Measurements from ENCODE around the gene CORO6. TPM values are rescaled to one million over a fixed set of nuclear protein-coding genes. Genes with fewer than 3 reads are reported as not detected.

CORO6 gene
- 1.5 TPM for polyA plus RNA-seq (2012; ENCODE audit: low read depth, missing spikeins)

DNA sequence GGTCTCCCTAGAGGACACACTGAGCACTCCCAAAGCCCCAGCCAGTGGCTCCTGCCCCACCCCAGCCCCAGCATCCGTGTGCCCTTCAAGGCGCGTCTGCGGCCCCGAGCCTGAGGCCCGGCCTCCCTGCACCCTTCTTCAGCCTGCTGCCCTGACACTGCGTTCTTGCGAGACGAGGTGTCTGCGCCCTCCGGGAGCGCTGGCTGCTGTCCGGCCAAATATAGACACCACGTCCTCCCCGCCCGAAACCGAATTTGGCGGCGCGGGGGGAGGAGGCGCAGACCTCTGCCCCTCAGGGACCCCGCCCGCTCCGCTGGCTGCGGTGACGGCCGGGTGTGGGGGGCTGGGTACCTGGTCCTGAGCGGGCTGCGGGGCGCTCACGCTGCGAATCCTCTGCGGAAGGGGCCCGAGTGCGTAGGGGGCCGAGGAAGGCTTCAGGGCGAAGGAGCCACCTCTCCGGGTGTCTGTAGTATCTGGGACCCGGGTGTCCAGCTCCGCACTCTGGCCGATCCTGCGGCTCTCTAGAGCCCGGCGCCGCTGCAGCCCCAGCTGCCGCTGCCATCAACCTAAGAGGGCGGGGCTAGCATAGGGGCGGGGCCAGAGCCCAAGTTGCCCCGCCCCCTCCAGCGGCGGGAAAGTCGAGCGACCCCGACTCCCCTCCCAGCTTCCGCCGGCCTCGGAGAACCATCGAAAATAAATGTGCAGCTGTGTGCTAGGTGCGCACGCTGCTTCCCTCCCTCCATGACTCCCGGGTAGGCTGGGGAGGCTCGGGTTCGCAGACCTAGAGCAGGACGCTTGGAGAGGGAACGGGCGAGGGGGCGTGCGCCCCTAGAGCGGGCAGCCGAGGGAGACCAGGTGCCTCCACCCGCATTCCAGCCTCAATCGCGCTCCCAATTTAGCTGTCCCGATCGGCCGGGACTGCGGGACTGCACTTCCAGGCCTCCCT, at the start of gene CORO6:
CORO6 (minus strand) TSS at position 576 of the 946 bp plus-strand sequence. CDS start 1,491 bp downstream, outside the sequence.
- TF ChIP-seq PAX5 (IDR thresholded peaks at IDR 0.05; ENCODE audit: insufficient read depth, low read length, severe bottlenecking) = no peak
- TF ChIP-seq POLR2AphosphoS5 (IDR thresholded peaks at IDR 0.05; ENCODE audit: low read depth, low read length) = no peak
- TF ChIP-seq SPI1 (IDR thresholded peaks at IDR 0.05; ENCODE audit: low read depth, low read length) = no peak
- no peak for TF ChIP-seq POLR2A (IDR thresholded peaks at IDR 0.05; ENCODE audit: low read depth, low read length)
- no peak for TF ChIP-seq TAF1 (IDR thresholded peaks at IDR 0.05; ENCODE audit: low read depth, low read length)
- DNase-seq (ENCODE audit: insufficient read length, low spot score) (peak; percentile 76), FAIRE-seq (peak; percentile 90)

- TF ChIP-seq POLR2A (IDR thresholded peaks at IDR 0.05; ENCODE audit: low read depth, low read length) (no peak), POU2F2 (IDR thresholded peaks at IDR 0.05; ENCODE audit: low read depth, low read length) (no peak), POLR2AphosphoS5 (IDR thresholded peaks at IDR 0.05; ENCODE audit: low read depth, low read length) (no peak)
- DNase-seq (ENCODE audit: insufficient read length, low spot score) (no peak), FAIRE-seq (no peak)
Observed at GRCh38 chr17:29671661-29672060, 48.9 kb upstream of the CORO6 start.

GRCh38 chr17:29669266-29669665, 46.6 kb upstream of the CORO6 start:
- TF ChIP-seq POU2F2 (IDR thresholded peaks at IDR 0.05; ENCODE audit: low read depth, low read length) (no peak), TAF1 (IDR thresholded peaks at IDR 0.05; ENCODE audit: low read depth, low read length) (no peak), POLR2A (IDR thresholded peaks at IDR 0.05; ENCODE audit: low read depth, low read length) (no peak), POLR2AphosphoS5 (IDR thresholded peaks at IDR 0.05; ENCODE audit: low read depth, low read length) (no peak), SPI1 (IDR thresholded peaks at IDR 0.05; ENCODE audit: low read depth, low read length) (no peak), PAX5 (IDR thresholded peaks at IDR 0.05; ENCODE audit: insufficient read depth, low read length, severe bottlenecking) (no peak)
- no peak for FAIRE-seq
- no peak for DNase-seq (ENCODE audit: insufficient read length, low spot score)

DNA sequence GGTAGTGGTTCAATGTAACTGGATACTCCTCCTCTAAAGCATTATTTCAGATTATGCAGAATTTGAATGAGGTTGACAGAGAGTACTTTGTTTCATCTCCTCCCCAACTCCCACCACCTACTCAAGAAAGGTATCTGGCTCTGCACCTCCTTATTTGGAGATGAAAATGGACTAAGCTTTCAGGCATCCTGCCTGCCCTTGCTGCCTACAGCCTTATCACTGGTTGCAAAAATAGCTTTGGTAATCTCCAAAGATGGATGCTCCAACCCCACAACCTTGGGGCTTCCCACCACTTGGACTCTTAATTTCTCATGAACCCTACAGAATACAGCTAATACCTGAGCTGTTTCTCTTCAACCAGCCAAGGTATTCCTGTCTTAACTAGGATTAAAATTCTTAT, 45.3 kb upstream of the CORO6 start:
- FAIRE-seq (no peak), DNase-seq (ENCODE audit: insufficient read length, low spot score) (no peak)
- TF ChIP-seq SPI1 (IDR thresholded peaks at IDR 0.05; ENCODE audit: low read depth, low read length) (no peak), POLR2AphosphoS5 (IDR thresholded peaks at IDR 0.05; ENCODE audit: low read depth, low read length) (no peak), TAF1 (IDR thresholded peaks at IDR 0.05; ENCODE audit: low read depth, low read length) (no peak), POU2F2 (IDR thresholded peaks at IDR 0.05; ENCODE audit: low read depth, low read length) (no peak), POLR2A (IDR thresholded peaks at IDR 0.05; ENCODE audit: low read depth, low read length) (no peak)

GRCh38 chr17:29665481-29665810, 42.7 kb upstream of the CORO6 start:
- no peak for FAIRE-seq
- TF ChIP-seq PAX5 (IDR thresholded peaks at IDR 0.05; ENCODE audit: insufficient read depth, low read length, severe bottlenecking) (no peak), SPI1 (IDR thresholded peaks at IDR 0.05; ENCODE audit: low read depth, low read length) (peak; percentile 87)
- no peak for DNase-seq (ENCODE audit: insufficient read length, low spot score)

DNA sequence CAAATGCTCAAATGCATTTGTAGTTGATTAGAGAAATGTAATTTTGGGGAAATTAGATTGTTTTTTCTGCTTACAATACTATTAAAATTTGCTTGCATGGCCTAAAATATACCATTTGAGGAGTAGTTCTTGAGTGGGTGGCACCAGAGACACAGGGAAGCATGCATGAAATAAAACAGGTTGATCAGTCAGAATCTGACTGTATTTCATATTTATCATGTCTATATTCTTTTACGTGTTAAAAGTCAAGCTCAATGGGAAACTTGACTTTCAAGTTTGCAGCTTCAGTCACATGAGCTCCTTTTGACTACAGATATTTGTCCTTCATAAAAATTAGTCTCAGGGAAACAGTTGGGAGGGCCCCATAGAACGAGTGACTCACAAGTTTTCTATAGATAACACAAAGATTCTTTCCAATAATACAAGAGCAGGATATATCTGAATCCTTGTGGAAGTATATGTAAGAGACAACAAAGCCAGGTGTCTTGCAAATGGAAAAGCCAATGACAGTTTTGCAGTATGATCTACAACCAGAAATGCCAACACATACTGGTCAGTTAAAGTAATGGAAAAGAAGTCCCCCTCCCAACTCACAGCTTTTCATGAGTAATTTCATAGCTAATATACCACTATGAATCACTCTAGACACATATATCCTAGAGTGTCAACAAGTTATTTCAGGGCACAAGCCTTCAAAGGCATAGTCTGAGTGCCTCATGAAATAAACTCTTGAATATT, 42.2 kb upstream of the CORO6 start:
- DNase-seq (ENCODE audit: insufficient read length, low spot score) = no peak
- no peak for FAIRE-seq
- TF ChIP-seq POLR2A (IDR thresholded peaks at IDR 0.05; ENCODE audit: low read depth, low read length) (no peak), POU2F2 (IDR thresholded peaks at IDR 0.05; ENCODE audit: low read depth, low read length) (no peak), TAF1 (IDR thresholded peaks at IDR 0.05; ENCODE audit: low read depth, low read length) (no peak), PAX5 (IDR thresholded peaks at IDR 0.05; ENCODE audit: insufficient read depth, low read length, severe bottlenecking) (no peak), SPI1 (IDR thresholded peaks at IDR 0.05; ENCODE audit: low read depth, low read length) (no peak), POLR2AphosphoS5 (IDR thresholded peaks at IDR 0.05; ENCODE audit: low read depth, low read length) (no peak)

DNA sequence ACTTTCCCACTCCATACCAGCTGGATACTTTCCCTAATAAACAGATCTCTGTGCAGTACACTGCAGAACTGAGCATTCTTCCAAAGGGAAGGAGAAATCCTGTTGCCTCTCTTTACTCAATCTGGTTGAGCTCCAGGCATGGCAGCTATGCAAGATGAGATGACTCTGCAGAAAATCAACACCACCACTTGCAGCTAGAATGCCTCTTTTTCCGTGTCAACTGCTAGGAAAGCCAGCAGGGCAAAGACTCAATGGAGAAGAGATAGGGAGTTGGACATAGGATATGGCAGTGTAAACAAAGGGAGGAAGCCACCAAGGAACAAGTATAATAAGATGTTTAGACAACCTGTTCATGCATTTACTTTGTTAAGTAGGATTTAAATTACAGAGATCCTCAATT, 40.4 kb upstream of the CORO6 start:
- FAIRE-seq (no peak), DNase-seq (ENCODE audit: insufficient read length, low spot score) (no peak)
- TF ChIP-seq POU2F2 (IDR thresholded peaks at IDR 0.05; ENCODE audit: low read depth, low read length) = no peak
- TF ChIP-seq POLR2A (IDR thresholded peaks at IDR 0.05; ENCODE audit: low read depth, low read length) = no peak
- no peak for TF ChIP-seq PAX5 (IDR thresholded peaks at IDR 0.05; ENCODE audit: insufficient read depth, low read length, severe bottlenecking)
- no peak for TF ChIP-seq TAF1 (IDR thresholded peaks at IDR 0.05; ENCODE audit: low read depth, low read length)

DNA sequence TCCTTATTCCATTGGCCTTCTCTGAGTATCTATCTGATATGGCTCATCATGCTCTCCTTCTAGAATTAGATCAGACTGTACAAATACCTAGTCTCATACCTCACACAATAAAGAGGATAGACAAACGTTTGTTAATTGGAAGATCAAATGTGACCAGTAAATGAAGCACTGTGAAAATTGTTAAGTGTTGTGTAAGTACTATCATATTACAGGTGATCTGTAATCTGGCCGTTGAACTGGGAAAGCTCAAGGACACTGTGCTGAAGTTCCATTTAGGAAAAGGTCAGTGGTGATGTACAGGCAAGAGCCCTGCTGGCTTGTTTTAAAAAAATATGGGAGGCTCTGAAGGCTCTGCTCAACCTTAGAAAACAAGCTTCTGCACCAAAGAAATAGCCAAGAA, 38.5 kb upstream of the CORO6 start:
- FAIRE-seq (no peak), DNase-seq (ENCODE audit: insufficient read length, low spot score) (no peak)
- no peak for TF ChIP-seq PAX5 (IDR thresholded peaks at IDR 0.05; ENCODE audit: insufficient read depth, low read length, severe bottlenecking)
- no peak for TF ChIP-seq SPI1 (IDR thresholded peaks at IDR 0.05; ENCODE audit: low read depth, low read length)
- no peak for TF ChIP-seq POLR2AphosphoS5 (IDR thresholded peaks at IDR 0.05; ENCODE audit: low read depth, low read length)

GRCh38 chr17:29659155-29659554, 36.4 kb upstream of the CORO6 start:
- FAIRE-seq = no peak
- no peak for TF ChIP-seq PAX5 (IDR thresholded peaks at IDR 0.05; ENCODE audit: insufficient read depth, low read length, severe bottlenecking)
- no peak for TF ChIP-seq TAF1 (IDR thresholded peaks at IDR 0.05; ENCODE audit: low read depth, low read length)
- TF ChIP-seq POLR2A (IDR thresholded peaks at IDR 0.05; ENCODE audit: low read depth, low read length) = no peak
- TF ChIP-seq SPI1 (IDR thresholded peaks at IDR 0.05; ENCODE audit: low read depth, low read length) = no peak
- no peak for TF ChIP-seq POLR2AphosphoS5 (IDR thresholded peaks at IDR 0.05; ENCODE audit: low read depth, low read length)
- no peak for TF ChIP-seq POU2F2 (IDR thresholded peaks at IDR 0.05; ENCODE audit: low read depth, low read length)
- DNase-seq (ENCODE audit: insufficient read length, low spot score) = no peak

DNA sequence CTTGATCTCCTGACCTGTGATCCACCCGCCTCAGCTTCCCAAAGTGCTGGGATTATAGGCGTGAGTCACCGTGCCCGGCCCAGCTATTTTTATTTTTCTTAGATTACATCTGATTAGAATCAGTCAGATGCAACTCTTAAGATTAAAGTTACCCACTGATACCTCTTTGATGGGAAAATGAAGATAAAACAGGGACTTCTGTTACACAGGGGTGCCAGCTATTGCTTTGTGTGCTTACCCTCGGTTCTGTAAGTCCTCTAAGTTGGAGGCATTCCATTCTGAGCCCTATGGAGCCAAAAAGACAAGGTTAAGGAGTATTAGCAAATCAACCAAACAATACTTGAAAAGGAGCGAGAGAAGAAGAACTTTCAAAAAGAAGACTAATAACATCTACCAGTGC, 32.6 kb upstream of the CORO6 start:
- FAIRE-seq (no peak), DNase-seq (ENCODE audit: insufficient read length, low spot score) (no peak)
- TF ChIP-seq TAF1 (IDR thresholded peaks at IDR 0.05; ENCODE audit: low read depth, low read length) = no peak
